Measurements from ENCODE around the gene CCDC171. TPM values are rescaled to one million over a fixed set of nuclear protein-coding genes. Genes with fewer than 3 reads are reported as not detected.

Gene CCDC171
- total RNA-seq, 1 experiment from 2014 or later: 2.4 TPM

GRCh38 chr9:16022228-16022627, 469.4 kb downstream of the CCDC171 start:
- Mint-ChIP-seq H3K4me1 (peaks cover 13% of the 10 kb centered on the region in 2 experiments), H3K27me3 (ENCODE audit: low read depth) (no peaks in the 10 kb centered on the region), H3K4me3 (no peak overlapping the region), H3K27ac (no peak overlapping the region), H3K9me3 (peaks cover 0 to 11% of the 10 kb centered on the region in 2 experiments; a peak in 2 of 5 replicates), H3K36me3 (ENCODE audit: insufficient read depth in 1 of 3, low read depth in 3 of 3) (no peaks in the 10 kb centered on the region; a peak in 1 of 7 replicates)
- TF ChIP-seq CTCF (conservative IDR thresholded peaks at IDR 0.05): no peak
- H3K23ac ChIP-seq (ENCODE audit: insufficient read length, low read depth, low read length): no peak overlapping the region
- H2BK120ac ChIP-seq (ENCODE audit: low read depth, low read length, poor library complexity, severe bottlenecking): no peak overlapping the region
- no peak overlapping the region for H4K5ac ChIP-seq (ENCODE audit: insufficient read length, low read depth, low read length)
- H2AK5ac ChIP-seq (ENCODE audit: insufficient read length, low read length): no peak overlapping the region
- H4K8ac ChIP-seq (replicated peaks; ENCODE audit: insufficient read length, low read depth, low read length): no peak overlapping the region
- H3K4me2 ChIP-seq (ENCODE audit: insufficient read depth, insufficient read length, low read length): no peak overlapping the region
- H2BK5ac ChIP-seq (ENCODE audit: insufficient read length, low read length): no peak overlapping the region
- no peaks in the 10 kb centered on the region for H3K23me2 ChIP-seq (ENCODE audit: insufficient read length, low read depth, low read length, poor library complexity, severe bottlenecking)
- H3K27me3 ChIP-seq (ENCODE audit: insufficient read depth, low read length): no peaks in the 10 kb centered on the region
- H3K56ac ChIP-seq (ENCODE audit: insufficient read length, low read depth, low read length): no peak overlapping the region
- H3K9ac ChIP-seq (ENCODE audit: extremely low read depth, insufficient read length, low read length): no peak overlapping the region
- H2BK12ac ChIP-seq (ENCODE audit: insufficient read length, low read depth, low read length): no peak overlapping the region
- H3T11ph ChIP-seq (ENCODE audit: low read length): no peak overlapping the region
- DNase-seq: no peak
- WGBS (ENCODE audit: extremely low coverage, insufficient read length, low lambda C conversion rate): no CpG with 5 or more reads among the region's 3 CpGs
- H3K79me2 ChIP-seq (ENCODE audit: insufficient read depth, low read length): no peaks in the 10 kb centered on the region
- no peak overlapping the region for H3K14ac ChIP-seq (ENCODE audit: insufficient read depth, low read length)
- H3K18ac ChIP-seq (ENCODE audit: insufficient read length, low read depth, low read length): no peak overlapping the region
- no peak overlapping the region for H2BK20ac ChIP-seq (ENCODE audit: low read depth, low read length, poor library complexity, severe bottlenecking)
- H2BK15ac ChIP-seq (ENCODE audit: low read depth, low read length): no peak overlapping the region
- no peaks in the 10 kb centered on the region for H3K4me1 ChIP-seq (ENCODE audit: insufficient read depth, low read length)
- H4K91ac ChIP-seq (ENCODE audit: insufficient read length, low read depth, low read length): no peak overlapping the region
- H2AFZ ChIP-seq (ENCODE audit: low read length): no peak overlapping the region
- H3K4ac ChIP-seq (ENCODE audit: low read depth, low read length): no peak overlapping the region
- H3K27ac ChIP-seq (ENCODE audit: insufficient read length, low read depth, low read length): no peak overlapping the region
- H4K20me1 ChIP-seq (ENCODE audit: control insufficient read depth, insufficient read depth, insufficient read length): no peaks in the 10 kb centered on the region
- no peaks in the 10 kb centered on the region for H3K79me1 ChIP-seq (ENCODE audit: insufficient read depth, low read depth, low read length, poor library complexity, severe bottlenecking)
- H3K9me3 ChIP-seq (ENCODE audit: control insufficient read depth, low read depth, low read length): peaks cover 7% of the 10 kb centered on the region

Measured in H9 (cell line).